ENCODE data around the gene TCF25.
"Not testable (repeated sequence)": the region's sequence is repeated elsewhere in the genome, so short reads cannot be mapped to it uniquely, and the experiment has no call there.

Gene TCF25

GRCh38 chr16:89873109-89873971 is at the start of gene TCF25:
Gene TCF25, plus strand, starts transcription at chr16:89873592. Its CDS starts 76 bp downstream, at chr16:89873668.
- peaks cover 17% of the 10 kb centered on the region for H3K4me1 ChIP-seq (ENCODE audit: control insufficient read depth, insufficient read depth, low read length)
- no peaks in the 10 kb centered on the region for H3K27me3 ChIP-seq (replicated peaks; ENCODE audit: control insufficient read depth, insufficient read depth, low read length)
- DNase-seq (ENCODE audit: low read depth): peak; percentile 93
- H3K9me3 ChIP-seq (ENCODE audit: control insufficient read depth, low read length): no peaks in the 10 kb centered on the region
- H3K36me3 ChIP-seq (ENCODE audit: control insufficient read depth, insufficient read depth, low read length, severe bottlenecking): peaks cover 15% of the 10 kb centered on the region
- peak within 1 kb of the TSS; percentile 99 for H3K9ac ChIP-seq (ENCODE audit: low read length)
- H3K4me3 ChIP-seq (ENCODE audit: low read length): peak within 1 kb of the TSS; percentile 90

- not testable (repeated sequence) for H3K9me3 ChIP-seq (ENCODE audit: control insufficient read depth, low read length); H3K36me3 ChIP-seq (ENCODE audit: control insufficient read depth, insufficient read depth, low read length, severe bottlenecking); DNase-seq (ENCODE audit: low read depth); H3K27me3 ChIP-seq (replicated peaks; ENCODE audit: control insufficient read depth, insufficient read depth, low read length); H3K4me1 ChIP-seq (ENCODE audit: control insufficient read depth, insufficient read depth, low read length); H3K9ac ChIP-seq (ENCODE audit: low read length); H3K4me3 ChIP-seq (ENCODE audit: low read length)
Observed at GRCh38 chr16:89823824-89824148, 49.6 kb upstream of the TCF25 start.

- H3K36me3 ChIP-seq (ENCODE audit: control insufficient read depth, insufficient read depth, low read length, severe bottlenecking): no peaks in the 10 kb centered on the region
- H3K9me3 ChIP-seq (ENCODE audit: control insufficient read depth, low read length): no peaks in the 10 kb centered on the region
- peaks cover 7% of the 10 kb centered on the region for H3K4me1 ChIP-seq (ENCODE audit: control insufficient read depth, insufficient read depth, low read length)
- no peak for DNase-seq (ENCODE audit: low read depth)
- H3K4me3 ChIP-seq (ENCODE audit: low read length): no peak overlapping the region
- H3K9ac ChIP-seq (ENCODE audit: low read length): peak overlapping the region; percentile 67
- no peaks in the 10 kb centered on the region for H3K27me3 ChIP-seq (replicated peaks; ENCODE audit: control insufficient read depth, insufficient read depth, low read length)
Observed at GRCh38 chr16:89826531-89827382, 46.6 kb upstream of the TCF25 start.

- no peaks in the 10 kb centered on the region for H3K27me3 ChIP-seq (replicated peaks; ENCODE audit: control insufficient read depth, insufficient read depth, low read length)
- H3K4me1 ChIP-seq (ENCODE audit: control insufficient read depth, insufficient read depth, low read length): peaks cover 7% of the 10 kb centered on the region
- no peaks in the 10 kb centered on the region for H3K9me3 ChIP-seq (ENCODE audit: control insufficient read depth, low read length)
- peak overlapping the region; percentile 81 for H3K4me3 ChIP-seq (ENCODE audit: low read length)
- H3K9ac ChIP-seq (ENCODE audit: low read length): peak overlapping the region; percentile 67
- peak; percentile 63 for DNase-seq (ENCODE audit: low read depth)
- H3K36me3 ChIP-seq (ENCODE audit: control insufficient read depth, insufficient read depth, low read length, severe bottlenecking): no peaks in the 10 kb centered on the region
Observed at GRCh38 chr16:89827383-89828198, 45.8 kb upstream of the TCF25 start.

GRCh38 chr16:89828199-89828869 is 45.1 kb upstream of the TCF25 start, which contains the start of gene SPIRE2:
Gene SPIRE2, plus strand, starts transcription at chr16:89828475. Its CDS starts 76 bp downstream, at chr16:89828551.
- peak within 1 kb of the TSS; percentile 81 for H3K4me3 ChIP-seq (ENCODE audit: low read length)
- no peaks in the 10 kb centered on the region for H3K9me3 ChIP-seq (ENCODE audit: control insufficient read depth, low read length)
- DNase-seq (ENCODE audit: low read depth): peak; percentile 93
- no peaks in the 10 kb centered on the region for H3K36me3 ChIP-seq (ENCODE audit: control insufficient read depth, insufficient read depth, low read length, severe bottlenecking)
- peak within 1 kb of the TSS; percentile 67 for H3K9ac ChIP-seq (ENCODE audit: low read length)
- H3K4me1 ChIP-seq (ENCODE audit: control insufficient read depth, insufficient read depth, low read length): peaks cover 7% of the 10 kb centered on the region
- no peaks in the 10 kb centered on the region for H3K27me3 ChIP-seq (replicated peaks; ENCODE audit: control insufficient read depth, insufficient read depth, low read length)

GRCh38 chr16:89828870-89829629 is 44.3 kb upstream of the TCF25 start:
- Histone ChIP-seq H3K4me1 (ENCODE audit: control insufficient read depth, insufficient read depth, low read length) (peaks cover 7% of the 10 kb centered on the region), H3K9me3 (ENCODE audit: control insufficient read depth, low read length) (no peaks in the 10 kb centered on the region), H3K27me3 (replicated peaks; ENCODE audit: control insufficient read depth, insufficient read depth, low read length) (no peaks in the 10 kb centered on the region), H3K9ac (ENCODE audit: low read length) (no peak overlapping the region), H3K36me3 (ENCODE audit: control insufficient read depth, insufficient read depth, low read length, severe bottlenecking) (no peaks in the 10 kb centered on the region), H3K4me3 (ENCODE audit: low read length) (peak overlapping the region; percentile 58)
- DNase-seq (ENCODE audit: low read depth): no peak

- peaks cover 7% of the 10 kb centered on the region for H3K4me1 ChIP-seq (ENCODE audit: control insufficient read depth, insufficient read depth, low read length)
- no peaks in the 10 kb centered on the region for H3K36me3 ChIP-seq (ENCODE audit: control insufficient read depth, insufficient read depth, low read length, severe bottlenecking)
- no peak overlapping the region for H3K9ac ChIP-seq (ENCODE audit: low read length)
- H3K9me3 ChIP-seq (ENCODE audit: control insufficient read depth, low read length): no peaks in the 10 kb centered on the region
- no peaks in the 10 kb centered on the region for H3K27me3 ChIP-seq (replicated peaks; ENCODE audit: control insufficient read depth, insufficient read depth, low read length)
- H3K4me3 ChIP-seq (ENCODE audit: low read length): no peak overlapping the region
- no peak for DNase-seq (ENCODE audit: low read depth)
Observed at GRCh38 chr16:89829630-89830437, 43.6 kb upstream of the TCF25 start.

- H3K27me3 ChIP-seq (replicated peaks; ENCODE audit: control insufficient read depth, insufficient read depth, low read length): no peaks in the 10 kb centered on the region
- no peak overlapping the region for H3K9ac ChIP-seq (ENCODE audit: low read length)
- H3K36me3 ChIP-seq (ENCODE audit: control insufficient read depth, insufficient read depth, low read length, severe bottlenecking): no peaks in the 10 kb centered on the region
- H3K4me1 ChIP-seq (ENCODE audit: control insufficient read depth, insufficient read depth, low read length): peaks cover 7% of the 10 kb centered on the region
- no peaks in the 10 kb centered on the region for H3K9me3 ChIP-seq (ENCODE audit: control insufficient read depth, low read length)
- no peak for DNase-seq (ENCODE audit: low read depth)
- H3K4me3 ChIP-seq (ENCODE audit: low read length): no peak overlapping the region
Observed at GRCh38 chr16:89831810-89832328, 41.5 kb upstream of the TCF25 start.

GRCh38 chr16:89833664-89834363 is 39.6 kb upstream of the TCF25 start:
- not testable (repeated sequence) for H3K4me3 ChIP-seq (ENCODE audit: low read length); H3K36me3 ChIP-seq (ENCODE audit: control insufficient read depth, insufficient read depth, low read length, severe bottlenecking); DNase-seq (ENCODE audit: low read depth); H3K9me3 ChIP-seq (ENCODE audit: control insufficient read depth, low read length); H3K27me3 ChIP-seq (replicated peaks; ENCODE audit: control insufficient read depth, insufficient read depth, low read length); H3K9ac ChIP-seq (ENCODE audit: low read length); H3K4me1 ChIP-seq (ENCODE audit: control insufficient read depth, insufficient read depth, low read length)

Measured in adipocyte (in vitro differentiated cells).